Activated T-helper 17 cell treated with anti-CD3 and anti-CD28 coated beads, Interleukin-2, amount 50 U/mL, for 72 hours (primary cell): ENCODE data around the gene SCAMP5. TPM values are rescaled to one million over a fixed set of nuclear protein-coding genes. Genes with fewer than 3 reads are reported as not detected.

Source experiments
- ATAC-seq: fragments of 150-1000 bp; cut with Tn5 transposase; replicated peaks from 2 replicates; pipeline ENCODE4 v1.10.0; 2021; ENCODE audit warnings: mild to moderate bottlenecking, moderate library complexity
- H3K27ac Mint-ChIP-seq: one replicate; pipeline ENCODE4 v1.8.0; 2022; ENCODE audit warnings: mixed read lengths
- H3K27me3 Mint-ChIP-seq: one replicate; pipeline ENCODE4 v1.8.0; 2022; ENCODE audit warnings: mixed read lengths
- H3K36me3 Mint-ChIP-seq: one replicate; pipeline ENCODE4 v1.8.0; 2022; ENCODE audit warnings: low read depth, mild to moderate bottlenecking, mixed read lengths
- H3K4me1 Mint-ChIP-seq: one replicate; pipeline ENCODE4 v1.8.0; 2022; ENCODE audit warnings: mixed read lengths
- H3K4me3 Mint-ChIP-seq: one replicate; pipeline ENCODE4 v1.8.0; 2022; ENCODE audit warnings: mild to moderate bottlenecking, mixed read lengths
- H3K9me3 Mint-ChIP-seq: one replicate; pipeline ENCODE4 v1.8.0; 2022; ENCODE audit warnings: mixed read lengths
- total RNA-seq, 2 donors: library from RNA; stranded (reverse); gene quantifications; one replicate each; pipeline ENCODE4 v1.2.3, GENCODE V29; 2022

Gene SCAMP5
- total RNA-seq, 2 donors from 2014 or later, result 5.1 to 5.3 TPM

DNA sequence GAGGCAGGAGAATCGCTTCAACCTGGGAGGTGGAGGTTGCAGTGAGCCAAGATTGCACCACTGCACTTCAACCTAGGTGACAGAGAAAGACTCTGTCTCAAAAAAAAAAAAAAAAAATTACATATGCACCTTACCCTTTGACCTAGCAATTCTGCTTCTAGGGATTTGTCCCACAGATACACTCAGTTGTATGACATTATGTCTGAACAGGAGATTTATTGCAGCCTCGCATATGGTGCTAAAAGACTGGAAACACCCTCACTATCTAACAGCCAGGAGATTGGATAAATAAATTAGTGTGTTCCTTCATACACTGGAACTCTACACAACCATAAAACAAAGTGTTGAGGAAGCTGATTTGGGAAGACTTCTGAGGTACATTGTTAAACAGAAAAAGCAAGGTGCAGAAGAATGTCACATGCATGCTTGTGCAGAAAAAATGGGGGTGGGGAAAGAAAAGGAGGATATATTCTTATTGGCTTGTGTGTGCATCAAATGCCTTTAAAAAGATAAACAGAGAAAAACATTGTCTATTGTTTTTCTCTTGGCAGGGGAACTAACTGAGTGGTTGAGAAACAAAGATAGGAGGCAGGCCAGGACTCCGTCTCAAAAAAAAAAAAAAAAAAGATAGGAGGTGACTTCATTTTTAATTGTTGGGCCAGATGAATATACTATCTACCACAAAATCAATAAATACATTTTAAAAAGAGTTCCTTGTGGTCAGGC is 59.0 kb downstream of the SCAMP5 start:
- ATAC-seq, result no peak
- no peak overlapping the region for H3K4me3 Mint-ChIP-seq
- no peaks in the 10 kb centered on the region for H3K4me1 Mint-ChIP-seq
- peaks cover 5% of the 10 kb centered on the region for H3K36me3 Mint-ChIP-seq
- no peak overlapping the region for H3K27ac Mint-ChIP-seq
- no peaks in the 10 kb centered on the region for H3K27me3 Mint-ChIP-seq
- no peaks in the 10 kb centered on the region for H3K9me3 Mint-ChIP-seq

DNA sequence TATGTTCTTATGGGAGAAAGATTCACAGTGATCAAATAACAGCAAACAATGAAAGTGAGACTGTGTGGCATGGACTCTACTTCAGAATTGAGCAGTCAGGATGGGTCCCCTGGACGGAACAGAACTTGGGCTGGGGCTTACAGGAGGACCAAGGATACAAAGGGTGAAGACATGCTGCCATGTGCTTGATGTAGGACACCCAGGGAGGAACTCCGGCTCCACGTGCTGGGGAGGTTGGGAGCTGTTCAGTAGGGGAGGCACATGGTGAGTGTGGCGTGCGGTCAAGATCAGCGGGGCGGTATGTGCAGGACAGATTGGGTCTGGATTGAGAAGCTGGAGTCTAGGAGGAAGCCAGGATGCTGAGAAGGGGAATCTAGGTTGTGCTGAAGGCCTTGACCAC is 60.7 kb downstream of the SCAMP5 start:
- Mint-ChIP-seq H3K27me3 (no peaks in the 10 kb centered on the region), H3K4me3 (no peak overlapping the region), H3K9me3 (no peaks in the 10 kb centered on the region), H3K36me3 (no peaks in the 10 kb centered on the region), H3K27ac (no peak overlapping the region), H3K4me1 (no peaks in the 10 kb centered on the region)
- ATAC-seq, result no peak

DNA sequence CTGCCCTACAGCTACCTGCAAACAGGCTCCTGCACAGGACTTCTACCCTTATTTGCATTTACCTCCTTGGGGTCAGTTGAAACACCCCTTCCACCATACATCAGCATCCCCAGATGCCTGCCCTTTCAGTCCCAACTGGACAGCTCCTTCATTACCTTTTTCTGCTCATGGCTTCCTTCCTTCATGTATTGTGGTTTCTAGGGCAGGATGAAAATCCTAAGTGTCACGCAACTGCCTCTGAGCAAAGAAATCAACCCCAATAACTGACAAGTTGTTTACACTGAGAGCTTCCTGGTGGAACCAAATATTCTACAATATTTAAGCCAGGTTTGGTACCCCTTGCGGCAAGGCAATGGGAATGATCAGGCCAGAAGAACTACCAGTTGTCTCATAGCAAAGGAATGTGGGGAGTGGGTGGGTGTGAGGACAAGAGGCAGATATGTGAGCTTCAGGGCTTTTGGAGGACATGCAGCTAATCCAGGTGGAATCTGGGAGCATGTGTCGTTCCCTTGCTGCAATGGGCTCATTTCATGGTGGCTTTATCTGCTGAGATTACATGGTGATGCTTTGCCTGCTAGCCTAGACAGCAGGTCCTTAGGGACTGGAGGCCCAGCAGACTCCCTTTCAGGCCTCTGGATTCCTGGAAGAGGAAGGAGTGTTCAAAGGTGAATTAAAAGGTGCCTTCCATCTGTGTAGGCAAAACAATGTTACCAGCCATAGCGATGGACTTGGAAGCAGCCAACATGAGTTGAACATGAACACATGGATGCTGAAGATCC is 63.0 kb downstream of the SCAMP5 start:
- Mint-ChIP-seq H3K4me3 (no peak overlapping the region), H3K9me3 (no peaks in the 10 kb centered on the region), H3K27me3 (no peaks in the 10 kb centered on the region), H3K4me1 (no peaks in the 10 kb centered on the region), H3K36me3 (no peaks in the 10 kb centered on the region), H3K27ac (no peak overlapping the region)
- ATAC-seq, result no peak

GRCh38 chr15:75059607-75060006 is 64.2 kb downstream of the SCAMP5 start:
- no peaks in the 10 kb centered on the region for H3K27me3 Mint-ChIP-seq
- H3K27ac Mint-ChIP-seq, result no peak overlapping the region
- H3K4me3 Mint-ChIP-seq, result no peak overlapping the region
- H3K36me3 Mint-ChIP-seq, result no peaks in the 10 kb centered on the region
- no peaks in the 10 kb centered on the region for H3K9me3 Mint-ChIP-seq
- no peak for ATAC-seq
- no peaks in the 10 kb centered on the region for H3K4me1 Mint-ChIP-seq

- H3K36me3 Mint-ChIP-seq, result no peaks in the 10 kb centered on the region
- no peak overlapping the region for H3K4me3 Mint-ChIP-seq
- no peaks in the 10 kb centered on the region for H3K27me3 Mint-ChIP-seq
- ATAC-seq, result peak; percentile 80
- peaks cover 6% of the 10 kb centered on the region for H3K9me3 Mint-ChIP-seq
- H3K4me1 Mint-ChIP-seq, result peaks cover 7% of the 10 kb centered on the region
- no peak overlapping the region for H3K27ac Mint-ChIP-seq
Measured at GRCh38 chr15:75061272-75061671, 65.9 kb downstream of the SCAMP5 start.

DNA sequence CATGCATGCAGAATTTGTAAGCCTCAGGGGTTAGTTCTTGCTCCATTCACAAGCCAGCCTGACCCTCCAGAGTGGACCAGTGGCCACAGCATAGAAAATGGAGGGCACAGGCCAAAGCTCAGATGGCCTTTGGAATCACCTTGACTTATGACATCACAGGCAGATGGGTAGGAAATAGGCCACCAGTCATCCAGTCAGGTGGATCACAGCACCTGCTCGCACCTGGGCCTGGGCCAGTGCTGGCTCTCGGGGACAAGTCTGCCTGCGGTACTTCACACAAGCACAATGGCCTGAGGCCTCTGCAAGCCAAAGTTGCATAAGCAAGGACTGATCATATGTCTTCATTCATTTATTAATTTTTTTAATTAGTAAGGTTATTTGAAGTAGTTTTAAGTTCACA is 67.3 kb downstream of the SCAMP5 start:
- H3K9me3 Mint-ChIP-seq, result peaks cover 9% of the 10 kb centered on the region
- H3K4me3 Mint-ChIP-seq, result no peak overlapping the region
- H3K36me3 Mint-ChIP-seq, result no peaks in the 10 kb centered on the region
- no peak for ATAC-seq
- H3K4me1 Mint-ChIP-seq, result peaks cover 17% of the 10 kb centered on the region
- H3K27me3 Mint-ChIP-seq, result no peaks in the 10 kb centered on the region
- H3K27ac Mint-ChIP-seq, result no peak overlapping the region

GRCh38 chr15:75063338-75063737 is 68.0 kb downstream of the SCAMP5 start:
- Mint-ChIP-seq H3K4me3 (no peak overlapping the region), H3K4me1 (peaks cover 17% of the 10 kb centered on the region), H3K27me3 (no peaks in the 10 kb centered on the region), H3K27ac (no peak overlapping the region), H3K36me3 (no peaks in the 10 kb centered on the region), H3K9me3 (peaks cover 9% of the 10 kb centered on the region)
- no peak for ATAC-seq

GRCh38 chr15:75063889-75064288 is 68.5 kb downstream of the SCAMP5 start:
- Mint-ChIP-seq H3K4me3 (no peak overlapping the region), H3K4me1 (peaks cover 17% of the 10 kb centered on the region), H3K27me3 (no peaks in the 10 kb centered on the region), H3K9me3 (peaks cover 9% of the 10 kb centered on the region), H3K36me3 (no peaks in the 10 kb centered on the region), H3K27ac (no peak overlapping the region)
- no peak for ATAC-seq

DNA sequence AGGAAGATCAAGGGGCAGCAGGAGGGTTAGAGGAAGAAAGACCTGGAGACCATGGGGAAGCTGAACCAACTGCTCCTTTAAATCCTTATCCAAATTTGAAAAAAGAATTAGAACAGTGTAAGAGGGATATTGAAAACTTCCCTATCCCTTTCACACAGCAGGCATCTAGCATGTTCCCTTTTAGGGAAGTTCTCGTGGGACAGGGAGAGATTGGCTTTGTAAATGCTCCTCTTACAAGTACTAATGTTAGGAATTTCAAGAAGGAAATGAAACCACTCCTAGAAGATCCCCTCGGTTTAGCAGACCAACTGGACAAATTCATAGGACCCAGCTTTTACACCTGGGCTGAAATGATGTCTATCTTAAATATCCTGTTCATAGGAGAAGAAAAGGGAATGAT is 69.5 kb downstream of the SCAMP5 start:
- Mint-ChIP-seq H3K9me3 (peaks cover 9% of the 10 kb centered on the region), H3K4me1 (peaks cover 17% of the 10 kb centered on the region), H3K27ac (no peak overlapping the region), H3K27me3 (peaks cover 3% of the 10 kb centered on the region), H3K36me3 (no peaks in the 10 kb centered on the region), H3K4me3 (no peak overlapping the region)
- no peak for ATAC-seq

DNA sequence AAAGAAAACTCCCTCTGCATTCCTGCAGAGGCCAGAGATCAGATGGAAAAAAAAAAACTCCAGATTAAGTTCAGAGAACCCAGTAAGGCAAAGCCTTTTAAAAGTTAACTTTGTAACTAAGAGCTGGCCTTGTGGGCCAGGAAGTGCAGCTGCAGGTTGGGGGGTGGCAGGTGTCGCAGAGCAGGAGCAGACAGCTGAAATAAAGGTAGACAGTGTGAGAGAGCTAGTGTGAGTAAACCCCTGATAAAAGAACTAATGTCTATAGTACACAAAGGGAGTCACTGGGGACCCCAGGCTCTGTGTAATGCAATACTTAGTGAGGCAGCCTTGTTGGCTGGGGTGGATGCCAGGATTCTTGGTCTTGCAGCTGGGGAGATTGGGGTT is 70.1 kb downstream of the SCAMP5 start:
- H3K4me1 Mint-ChIP-seq, result peaks cover 17% of the 10 kb centered on the region
- no peaks in the 10 kb centered on the region for H3K36me3 Mint-ChIP-seq
- H3K27me3 Mint-ChIP-seq, result peaks cover 4% of the 10 kb centered on the region
- H3K4me3 Mint-ChIP-seq, result no peak overlapping the region
- no peak for ATAC-seq
- peak overlapping the region; percentile 23 for H3K27ac Mint-ChIP-seq
- peaks cover 9% of the 10 kb centered on the region for H3K9me3 Mint-ChIP-seq

- no peaks in the 10 kb centered on the region for H3K36me3 Mint-ChIP-seq
- no peak overlapping the region for H3K27ac Mint-ChIP-seq
- H3K27me3 Mint-ChIP-seq, result peaks cover 4% of the 10 kb centered on the region
- no peak for ATAC-seq
- H3K9me3 Mint-ChIP-seq, result peaks cover 9% of the 10 kb centered on the region
- peaks cover 17% of the 10 kb centered on the region for H3K4me1 Mint-ChIP-seq
- H3K4me3 Mint-ChIP-seq, result no peak overlapping the region
Measured at GRCh38 chr15:75065851-75066509, 70.6 kb downstream of the SCAMP5 start.

- peaks cover 17% of the 10 kb centered on the region for H3K4me1 Mint-ChIP-seq
- ATAC-seq, result peak; percentile 91
- H3K27ac Mint-ChIP-seq, result peak overlapping the region; percentile 36
- peaks cover 4% of the 10 kb centered on the region for H3K27me3 Mint-ChIP-seq
- peak overlapping the region; percentile 50 for H3K4me3 Mint-ChIP-seq
- no peaks in the 10 kb centered on the region for H3K36me3 Mint-ChIP-seq
- peaks cover 9% of the 10 kb centered on the region for H3K9me3 Mint-ChIP-seq
Measured at GRCh38 chr15:75067123-75067830, 71.9 kb downstream of the SCAMP5 start.

- H3K4me1 Mint-ChIP-seq, result peaks cover 17% of the 10 kb centered on the region
- H3K27ac Mint-ChIP-seq, result no peak overlapping the region
Measured at GRCh38 chr15:75068748-75069147, 73.4 kb downstream of the SCAMP5 start.

GRCh38 chr15:75069301-75069925 is 74.0 kb downstream of the SCAMP5 start:
- no peak overlapping the region for H3K27ac Mint-ChIP-seq
- peaks cover 17% of the 10 kb centered on the region for H3K4me1 Mint-ChIP-seq
- peaks cover 9% of the 10 kb centered on the region for H3K9me3 Mint-ChIP-seq
- ATAC-seq, result no peak
- H3K27me3 Mint-ChIP-seq, result peaks cover 4% of the 10 kb centered on the region
- no peaks in the 10 kb centered on the region for H3K36me3 Mint-ChIP-seq
- H3K4me3 Mint-ChIP-seq, result no peak overlapping the region

More at GRCh38 chr15:75068748-75069147, 73.4 kb downstream of the SCAMP5 start:
- Mint-ChIP-seq H3K36me3 (no peaks in the 10 kb centered on the region), H3K4me3 (no peak overlapping the region), H3K27me3 (peaks cover 4% of the 10 kb centered on the region), H3K9me3 (peaks cover 9% of the 10 kb centered on the region)
- ATAC-seq, result no peak
